ENCODE measurements around the gene P3H1.
A peak's percentile ranks its signal among the peaks of the same experiment; 100 is the strongest.
"Not testable (repeated sequence)": the region's sequence is repeated elsewhere in the genome, so short reads cannot be mapped to it uniquely, and the experiment has no call there.

The P3H1 gene

GRCh38 chr1:42731585-42731984, 35.2 kb downstream of the P3H1 start:
- no peak for DNase-seq (ENCODE audit: low read depth in 3 of 3, low spot score in 1 of 3)

GRCh38 chr1:42730988-42731387, 35.8 kb downstream of the P3H1 start:
- DNase-seq (ENCODE audit: low read depth in 3 of 3, low spot score in 1 of 3), result peak in 1 of 3 donors; percentile 26

- DNase-seq (ENCODE audit: low read depth in 3 of 3, low spot score in 1 of 3), result no peak
These were observed 36.8 kb downstream of the P3H1 start for GRCh38 chr1:42730002-42730401.

GRCh38 chr1:42725820-42726219, 41.0 kb downstream of the P3H1 start:
- not testable (repeated sequence) for DNase-seq (ENCODE audit: low read depth in 3 of 3, low spot score in 1 of 3)

- no peak for DNase-seq (ENCODE audit: low read depth in 3 of 3, low spot score in 1 of 3)
These were observed 43.3 kb downstream of the P3H1 start for GRCh38 chr1:42723511-42723910.

- not testable (repeated sequence) for DNase-seq (ENCODE audit: low read depth in 3 of 3, low spot score in 1 of 3)
These were observed 44.4 kb downstream of the P3H1 start for GRCh38 chr1:42722403-42722802.

- no peak for DNase-seq (ENCODE audit: low read depth in 3 of 3, low spot score in 1 of 3)
These were observed 44.9 kb downstream of the P3H1 start for GRCh38 chr1:42721926-42722325.

GRCh38 chr1:42720868-42721267, 46.0 kb downstream of the P3H1 start:
- DNase-seq (ENCODE audit: low read depth in 3 of 3, low spot score in 1 of 3), result no peak

- not testable (repeated sequence) for DNase-seq (ENCODE audit: low read depth in 3 of 3, low spot score in 1 of 3)
These were observed 52.4 kb downstream of the P3H1 start for GRCh38 chr1:42714441-42714840.

- DNase-seq (ENCODE audit: low read depth in 3 of 3, low spot score in 1 of 3), result no peak
These were observed 53.5 kb downstream of the P3H1 start for GRCh38 chr1:42713293-42713692.

- DNase-seq (ENCODE audit: low read depth in 3 of 3, low spot score in 1 of 3), result not testable (repeated sequence)
These were observed 54.0 kb downstream of the P3H1 start for GRCh38 chr1:42712808-42713207.

GRCh38 chr1:42703888-42704464, 62.9 kb downstream of the P3H1 start:
- no peak for DNase-seq (ENCODE audit: low read depth in 3 of 3, low spot score in 1 of 3)

GRCh38 chr1:42700006-42700405, 66.8 kb downstream of the P3H1 start:
- DNase-seq (ENCODE audit: low read depth in 3 of 3, low spot score in 1 of 3), result no peak

GRCh38 chr1:42698081-42698813, 68.6 kb downstream of the P3H1 start:
- DNase-seq (ENCODE audit: low read depth in 3 of 3, low spot score in 1 of 3), result no peak

Data from stimulated activated CD4-positive, alpha-beta T cell treated with anti-CD3 and anti-CD28 coated beads, TNF-alpha, amount 100 ng/mL, for 1 hour (primary cell).